Choroid plexus epithelial cell (primary cell): ENCODE measurements around the gene TNS2.
"Not testable (repeated sequence)": the region's sequence is repeated elsewhere in the genome, so short reads cannot be mapped to it uniquely, and the experiment has no call there.

Source experiments
- DNase-seq: peaks from one replicate; pipeline ENCODE4 v3.0.0-alpha.2; 2010; ENCODE audit warnings: low read depth
- H3K4me3 ChIP-seq: 2 replicates; pipeline ENCODE4 v1.5.1; 2011; ENCODE audit warnings: low read depth, mild to moderate bottlenecking, control low read depth, low read length, moderate library complexity
- TF ChIP-seq, protein P1 (sequence below): conservative IDR thresholded peaks from 2 replicates; pipeline ENCODE4 v1.5.1; 2011; ENCODE audit warnings: low read depth, mild to moderate bottlenecking, control low read depth, inconsistent platforms, low read length, moderate library complexity

Gene TNS2

GRCh38 chr12:53102883-53103807 lies 53.3 kb downstream of the TNS2 start, which contains the start of gene SOAT2:
Gene SOAT2, plus strand, starts transcription at chr12:53103486. Its CDS starts 92 bp downstream, at chr12:53103578.
- no peak within 1 kb of the TSS for H3K4me3 ChIP-seq
- TF ChIP-seq, protein P1, sequence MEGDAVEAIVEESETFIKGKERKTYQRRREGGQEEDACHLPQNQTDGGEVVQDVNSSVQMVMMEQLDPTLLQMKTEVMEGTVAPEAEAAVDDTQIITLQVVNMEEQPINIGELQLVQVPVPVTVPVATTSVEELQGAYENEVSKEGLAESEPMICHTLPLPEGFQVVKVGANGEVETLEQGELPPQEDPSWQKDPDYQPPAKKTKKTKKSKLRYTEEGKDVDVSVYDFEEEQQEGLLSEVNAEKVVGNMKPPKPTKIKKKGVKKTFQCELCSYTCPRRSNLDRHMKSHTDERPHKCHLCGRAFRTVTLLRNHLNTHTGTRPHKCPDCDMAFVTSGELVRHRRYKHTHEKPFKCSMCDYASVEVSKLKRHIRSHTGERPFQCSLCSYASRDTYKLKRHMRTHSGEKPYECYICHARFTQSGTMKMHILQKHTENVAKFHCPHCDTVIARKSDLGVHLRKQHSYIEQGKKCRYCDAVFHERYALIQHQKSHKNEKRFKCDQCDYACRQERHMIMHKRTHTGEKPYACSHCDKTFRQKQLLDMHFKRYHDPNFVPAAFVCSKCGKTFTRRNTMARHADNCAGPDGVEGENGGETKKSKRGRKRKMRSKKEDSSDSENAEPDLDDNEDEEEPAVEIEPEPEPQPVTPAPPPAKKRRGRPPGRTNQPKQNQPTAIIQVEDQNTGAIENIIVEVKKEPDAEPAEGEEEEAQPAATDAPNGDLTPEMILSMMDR = no peak
- no peak for DNase-seq

GRCh38 chr12:53103860-53104305 lies 54.0 kb downstream of the TNS2 start:
- H3K4me3 ChIP-seq = no peak overlapping the region
- TF ChIP-seq, protein P1 = no peak
- DNase-seq = no peak

DNA sequence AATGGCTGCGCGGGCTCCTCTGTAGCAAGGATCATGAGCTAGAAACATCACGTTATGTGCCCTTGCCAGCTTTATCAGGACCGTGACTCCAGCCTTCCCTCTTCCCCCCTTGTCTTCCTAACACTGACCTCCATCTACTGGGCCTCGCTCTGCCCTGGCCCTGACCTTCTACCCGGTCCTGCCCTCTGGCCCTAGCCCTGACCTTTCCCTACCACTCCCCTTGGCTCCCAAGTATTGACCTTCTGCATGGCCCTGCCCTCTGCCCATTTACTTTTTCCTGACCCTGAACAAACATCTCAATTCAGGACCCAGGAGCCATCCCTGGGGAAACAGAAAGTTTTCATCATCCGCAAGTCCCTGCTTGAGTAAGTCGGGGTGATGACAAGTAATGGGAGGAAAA lies 55.4 kb downstream of the TNS2 start:
- H3K4me3 ChIP-seq = no peak overlapping the region
- DNase-seq = no peak
- TF ChIP-seq, protein P1 = no peak

DNA sequence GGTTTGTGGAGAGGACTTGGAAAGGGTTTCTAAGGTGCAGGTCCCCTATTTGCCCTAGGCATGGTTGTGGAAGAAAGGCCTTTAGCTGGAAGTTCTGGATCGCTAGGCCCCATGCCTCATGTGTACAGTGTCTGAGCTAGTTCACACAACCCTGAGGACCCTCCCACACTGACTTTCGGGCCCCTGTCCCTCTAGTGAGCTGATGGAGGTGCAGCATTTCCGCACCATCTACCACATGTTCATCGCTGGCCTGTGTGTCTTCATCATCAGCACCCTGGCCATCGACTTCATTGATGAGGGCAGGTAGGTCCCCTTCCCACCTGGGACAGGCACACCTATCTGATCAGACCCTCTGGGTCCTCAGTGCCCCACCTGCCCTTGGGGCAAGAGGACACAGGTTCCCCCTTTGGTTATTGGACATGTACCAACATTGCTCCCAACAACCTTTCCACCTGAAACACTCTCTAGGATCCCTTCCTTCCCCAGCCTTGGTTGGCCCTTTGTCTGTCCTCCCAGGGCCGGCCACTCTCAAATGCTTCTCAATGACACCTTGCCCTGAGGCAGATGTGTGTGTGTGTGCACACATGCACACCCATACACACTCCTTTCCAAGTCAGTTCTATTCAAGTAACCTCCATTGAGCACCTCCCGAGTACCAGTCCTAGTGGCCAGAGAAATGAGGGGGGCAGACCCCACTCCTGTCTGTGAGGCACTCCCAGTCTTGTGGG lies 56.0 kb downstream of the TNS2 start:
- TF ChIP-seq, protein P1 = no peak
- no peak for DNase-seq
- no peak overlapping the region for H3K4me3 ChIP-seq

DNA sequence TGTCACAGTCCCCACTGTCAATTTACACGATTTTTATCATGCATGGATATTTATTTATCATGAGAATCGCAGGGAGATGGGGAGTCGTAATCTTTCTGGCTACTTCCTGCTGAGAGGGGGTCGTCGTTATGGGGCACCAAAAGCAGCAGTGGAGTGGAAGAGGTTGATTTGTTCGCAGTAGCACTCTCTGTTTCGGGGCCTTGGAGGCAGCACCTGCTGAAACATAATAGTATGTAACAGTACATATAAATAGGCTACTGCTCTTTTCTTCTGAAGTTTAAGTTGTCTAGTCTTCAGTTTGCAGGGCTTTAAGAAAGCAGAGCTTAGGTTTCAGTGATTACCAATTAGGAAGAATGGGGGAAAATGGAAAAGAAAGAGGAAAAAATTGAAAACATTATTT lies 57.3 kb downstream of the TNS2 start:
- no peak overlapping the region for H3K4me3 ChIP-seq
- TF ChIP-seq, protein P1 = no peak

DNA sequence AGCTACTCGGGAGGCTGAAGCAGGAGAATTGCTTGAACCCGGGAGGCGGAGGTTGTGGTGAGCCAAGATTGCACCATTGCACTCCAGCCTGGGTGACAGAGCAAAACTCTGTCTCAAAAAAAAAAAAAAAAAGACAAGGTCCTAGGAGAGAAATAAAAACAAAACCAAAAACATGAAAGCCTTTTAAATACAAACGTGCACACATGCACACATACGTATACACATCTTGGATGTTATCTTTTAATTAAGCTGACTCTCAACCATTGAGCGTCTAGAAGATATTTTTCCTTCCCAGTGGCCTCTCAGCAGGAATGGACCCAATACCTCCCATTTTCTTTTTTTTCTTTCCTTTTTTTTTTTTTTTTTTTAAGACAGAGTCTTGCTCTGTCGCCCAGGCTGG lies 62.6 kb downstream of the TNS2 start:
- not testable (repeated sequence) for H3K4me3 ChIP-seq, DNase-seq

More for the DNA sequence above, 57.3 kb downstream of the TNS2 start:
- DNase-seq = no peak

DNA sequence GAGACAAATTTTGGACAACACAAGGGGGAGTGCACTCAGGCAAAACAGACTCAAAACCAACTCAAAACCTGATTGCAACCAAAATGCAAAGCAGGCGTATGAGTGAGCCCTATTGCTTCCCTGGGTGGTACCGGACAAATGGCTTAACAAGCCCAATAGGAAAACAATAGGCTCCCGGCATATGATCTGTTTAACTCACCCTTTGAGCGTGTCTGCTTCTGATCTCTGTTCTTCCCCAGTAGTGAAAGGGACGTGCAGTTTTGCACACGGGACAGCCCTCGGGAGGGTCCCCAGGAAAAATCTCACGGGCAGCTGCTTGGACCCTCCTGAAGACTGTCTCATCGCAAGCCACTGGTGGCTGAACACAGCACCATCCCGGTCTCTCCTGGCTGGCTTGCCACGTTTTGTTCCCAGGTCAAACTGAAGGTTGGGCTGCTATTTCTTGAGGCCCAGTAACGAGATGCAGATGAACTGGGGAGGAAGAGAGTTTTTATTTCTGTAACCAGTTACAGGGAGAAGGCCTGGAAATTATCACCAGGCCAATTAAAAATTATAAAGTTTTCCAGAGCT lies 63.4 kb downstream of the TNS2 start:
- no peak for DNase-seq
- TF ChIP-seq, protein P1 = no peak
- H3K4me3 ChIP-seq = no peak overlapping the region
